Stimulated activated CD4-positive, alpha-beta T cell treated with anti-CD3 and anti-CD28 coated beads, Interleukin-4, amount 100 ng/mL, for 1 hour (primary cell): Measurements from ENCODE around the gene PSMD8.

Source experiments
- DNase-seq: peaks from one replicate; pipeline ENCODE4 v3.0.0-alpha.2; 2020

The PSMD8 gene

DNA sequence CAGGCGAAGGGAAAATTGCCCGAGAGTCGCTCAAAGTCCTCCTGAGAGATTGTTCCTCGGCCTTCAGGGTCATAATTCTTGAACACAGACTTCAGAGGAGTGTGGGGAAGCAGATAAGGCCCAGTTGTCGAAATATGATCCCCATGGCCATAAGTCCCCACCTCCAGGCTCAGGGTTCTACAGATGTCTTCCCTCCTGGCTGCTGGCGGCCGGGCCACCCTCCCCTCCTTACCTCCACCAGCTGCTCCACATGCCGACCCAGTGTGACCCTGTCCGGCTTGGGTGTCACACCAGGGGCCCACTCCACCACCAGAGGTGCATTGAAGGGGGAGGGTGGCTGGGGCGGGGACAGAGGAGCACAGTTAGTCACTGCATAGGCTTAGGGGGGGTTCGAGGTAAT is 38.6 kb downstream of the PSMD8 start:
- DNase-seq: no peak

DNA sequence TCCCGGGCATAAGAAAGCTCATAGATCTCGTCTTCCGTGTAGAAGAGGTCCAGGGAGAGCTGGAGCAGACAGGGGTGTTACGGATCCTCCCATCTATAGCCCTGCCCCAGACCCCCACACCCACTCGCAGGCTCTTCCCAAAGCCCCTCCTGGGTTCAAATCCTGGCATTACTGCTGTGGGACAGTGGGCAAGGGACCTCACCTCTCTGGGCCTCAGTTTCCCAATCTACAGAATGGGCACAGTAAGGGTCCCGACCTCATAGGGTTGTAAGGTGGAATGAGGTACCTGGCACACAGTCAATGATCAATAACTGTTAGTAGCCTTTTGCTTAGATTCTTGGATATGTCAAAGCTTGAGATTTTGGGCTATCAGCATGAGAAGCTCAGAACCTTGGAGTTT is 39.0 kb downstream of the PSMD8 start:
- DNase-seq: no peak

DNA sequence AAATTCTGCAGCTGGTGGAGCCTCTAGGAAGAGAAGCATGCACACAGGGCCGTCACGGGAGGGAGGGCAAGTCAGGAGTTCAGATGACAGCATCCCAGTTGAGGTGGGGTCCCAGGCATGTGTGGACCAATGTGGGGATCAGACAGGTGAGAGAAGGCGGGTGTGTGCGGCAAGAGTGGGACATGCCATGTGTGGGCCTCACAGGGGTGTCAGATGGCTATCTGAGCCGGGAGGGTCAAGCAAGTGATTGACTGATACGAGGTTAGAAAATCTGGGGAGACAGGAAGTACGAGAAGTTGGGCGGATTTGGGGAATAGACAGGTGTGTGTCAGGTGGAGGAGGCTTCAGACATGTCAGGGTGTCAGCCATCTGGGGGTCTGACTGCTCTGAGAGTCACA is 42.8 kb downstream of the PSMD8 start:
- DNase-seq: no peak

DNA sequence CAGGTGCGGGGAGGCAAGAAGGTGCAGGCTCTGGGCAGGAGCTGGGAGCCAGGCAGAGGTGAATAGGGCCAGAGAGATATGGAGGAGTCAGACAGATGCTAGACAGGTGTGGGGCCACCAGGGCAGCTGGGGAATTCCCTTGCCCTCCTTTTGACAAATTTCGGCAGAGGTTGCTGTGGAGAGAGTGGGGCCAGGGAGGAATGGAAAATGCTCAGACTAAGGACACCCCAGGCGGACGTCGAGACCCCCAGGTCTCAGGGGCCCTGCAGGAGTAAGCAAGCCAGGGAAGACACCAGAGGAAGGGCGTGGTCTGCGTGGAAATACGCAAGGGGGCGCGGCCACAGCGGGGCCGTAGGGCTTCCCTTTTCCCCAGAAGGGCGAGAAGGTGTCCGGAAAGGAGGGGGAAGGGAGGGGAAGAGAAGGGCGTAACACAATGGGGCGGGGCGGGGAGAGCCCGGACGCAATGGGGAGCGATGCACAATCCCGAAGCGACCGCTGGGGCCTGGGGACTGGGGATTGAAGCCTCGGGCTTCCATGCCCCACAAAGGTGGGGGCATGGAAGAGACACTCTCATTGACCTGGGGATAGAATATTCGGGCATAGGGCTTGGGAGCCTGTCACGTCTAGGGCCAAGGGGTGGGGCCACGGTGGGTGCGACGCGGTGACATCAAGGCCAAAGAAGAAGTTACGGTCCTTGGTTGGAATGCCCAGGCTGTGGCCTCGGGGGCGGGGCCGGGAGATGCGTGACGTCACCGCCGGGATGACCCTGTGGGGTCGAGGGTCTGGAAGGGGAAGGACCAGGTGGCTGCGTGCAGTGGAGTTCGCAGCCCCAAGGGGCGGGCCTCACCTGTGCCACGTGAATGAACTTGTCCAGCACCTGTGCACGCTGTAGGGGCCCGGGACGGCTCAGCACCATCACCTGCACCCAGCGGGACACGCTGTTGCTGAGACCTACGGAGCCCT is 43.5 kb downstream of the PSMD8 start:
- peak; percentile 59 for DNase-seq

DNA sequence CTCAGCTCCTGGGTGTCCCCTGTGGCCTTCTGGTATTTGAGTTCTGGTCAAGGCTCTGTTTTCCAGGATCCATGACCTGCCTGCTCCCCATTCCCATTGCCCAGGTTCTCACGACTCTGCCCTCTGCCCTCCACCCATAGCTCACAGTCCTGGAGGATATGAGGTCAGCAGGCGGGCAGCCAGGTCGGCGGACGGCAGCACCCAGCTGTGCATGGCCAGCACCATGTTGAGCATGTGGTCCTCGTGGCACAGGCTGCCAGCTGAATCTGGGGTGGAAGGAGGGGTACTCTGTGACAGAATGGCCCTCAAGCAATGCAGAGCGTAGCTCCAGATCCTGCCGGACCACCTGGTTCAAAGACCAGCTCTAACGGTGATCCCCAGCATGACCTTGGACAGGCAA is 46.6 kb downstream of the PSMD8 start:
- no peak for DNase-seq

DNA sequence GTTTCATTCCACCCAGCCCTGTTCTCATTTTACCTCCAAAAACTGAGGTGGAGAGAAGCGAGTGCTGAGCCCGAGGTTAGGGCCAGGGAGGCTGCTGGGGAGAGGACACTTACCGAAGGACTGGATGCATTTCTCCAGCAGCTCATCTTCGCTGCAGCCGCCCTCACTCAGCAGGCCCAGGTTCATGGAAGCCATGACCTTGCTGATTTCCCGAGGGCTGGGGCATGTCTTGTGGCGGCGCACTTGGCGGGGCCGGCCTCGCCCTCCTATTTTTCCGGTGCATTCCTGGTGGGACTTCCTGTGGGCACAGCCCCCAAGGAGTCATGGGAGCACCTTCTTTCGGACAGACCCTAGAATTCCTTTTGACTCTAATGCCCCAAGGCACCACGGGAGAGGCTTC is 47.5 kb downstream of the PSMD8 start:
- DNase-seq: no peak

DNA sequence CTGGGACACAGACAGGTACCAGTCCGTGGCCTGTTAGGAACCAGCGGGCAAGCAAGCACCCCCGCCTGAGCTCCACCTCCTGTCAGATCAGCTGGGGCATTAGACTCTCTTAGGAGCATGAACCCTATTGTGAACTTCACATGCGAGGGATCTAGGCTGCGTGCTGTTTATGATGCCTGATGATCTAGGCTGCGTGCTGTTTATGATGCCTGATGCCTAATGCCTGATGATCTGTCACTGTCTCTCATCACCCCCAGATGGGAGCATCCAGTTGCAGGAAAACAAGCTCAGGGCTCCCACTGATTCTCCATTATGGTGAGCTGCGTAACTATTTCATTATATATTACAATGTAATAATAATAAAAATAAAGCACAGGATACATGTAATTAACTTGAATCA is 48.1 kb downstream of the PSMD8 start:
- no peak for DNase-seq

DNA sequence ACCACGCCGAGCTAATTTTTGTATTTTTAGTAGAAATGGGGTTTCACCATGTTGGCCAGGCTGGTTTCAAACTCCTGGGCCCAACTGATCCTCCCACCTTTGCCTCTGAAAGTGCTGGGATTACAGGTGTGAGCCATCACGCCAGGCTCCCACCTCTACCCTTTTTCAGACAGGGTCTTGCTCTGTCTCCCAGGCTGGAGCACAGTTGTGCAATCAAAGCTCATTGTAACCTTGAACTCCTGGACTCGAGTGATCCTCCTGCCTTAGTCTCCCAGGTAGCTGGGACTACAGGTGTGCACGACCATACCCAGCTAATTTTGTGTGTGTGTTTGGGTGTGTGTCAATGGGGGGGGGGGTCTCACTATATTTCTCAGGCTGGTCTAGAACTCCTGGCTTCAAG is 49.9 kb downstream of the PSMD8 start:
- DNase-seq: no peak

DNA sequence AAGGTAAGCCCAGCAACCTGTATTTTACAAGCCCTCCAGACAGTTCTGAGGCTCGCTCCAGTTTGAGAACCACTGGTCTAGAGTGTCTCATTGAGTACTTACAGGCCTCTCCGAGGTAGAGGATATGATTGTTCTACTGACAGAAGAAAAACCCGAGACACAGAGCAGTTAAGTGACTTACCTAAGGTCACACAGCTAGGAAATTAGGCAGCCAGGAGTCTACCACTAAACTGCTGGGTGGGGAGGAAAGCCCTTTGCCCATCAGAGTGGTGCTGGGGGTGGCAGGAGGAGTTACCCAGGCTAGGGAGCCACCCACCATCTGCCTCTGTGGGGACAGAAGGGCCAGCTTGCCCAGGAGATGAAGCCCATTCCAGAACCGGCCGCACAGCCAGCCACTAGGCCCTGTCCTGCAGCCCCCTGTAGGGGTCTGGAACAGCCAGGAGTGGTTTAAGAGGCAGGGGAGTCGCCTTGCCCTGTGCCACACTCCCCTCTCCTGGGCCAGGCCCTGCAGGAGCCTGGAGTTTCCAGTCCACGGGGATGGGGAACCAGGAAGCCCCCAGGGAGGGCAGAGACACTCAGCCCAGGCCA is 50.9 kb downstream of the PSMD8 start:
- DNase-seq: no peak

DNA sequence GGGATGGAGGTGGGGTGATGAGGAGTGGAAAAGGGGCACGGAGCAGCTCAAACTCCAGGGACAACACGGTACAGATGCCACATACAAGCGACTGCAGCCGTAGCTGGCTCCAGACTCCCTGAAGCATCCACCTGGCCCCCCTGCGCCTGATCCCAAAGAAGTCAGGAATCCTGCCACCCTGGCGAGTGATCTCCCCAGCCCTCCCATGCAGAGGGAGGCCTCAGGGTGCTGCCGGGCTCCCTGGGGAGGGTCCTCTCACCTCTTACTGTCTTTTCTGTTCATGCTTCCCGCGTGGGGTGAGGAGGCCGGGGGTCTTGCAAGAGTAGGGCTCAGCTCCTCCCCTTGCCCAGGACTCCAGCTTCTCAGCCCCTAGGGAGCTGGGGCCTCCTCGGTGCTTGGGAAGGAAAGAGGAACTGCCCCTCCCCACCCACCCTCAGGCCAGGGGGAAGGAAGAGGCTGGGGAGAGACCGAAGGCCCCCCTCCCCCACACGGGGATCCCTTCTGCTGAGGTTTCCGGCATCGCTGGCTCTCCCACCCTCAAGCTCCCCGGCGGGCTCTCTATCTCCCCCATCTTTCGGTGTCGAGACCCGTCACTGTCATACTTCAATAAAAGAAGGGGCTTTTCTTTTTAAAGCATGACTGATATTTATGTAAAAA is 51.6 kb downstream of the PSMD8 start, which contains the start of gene RASGRP4:
Gene RASGRP4 (minus strand): TSS at position 410 of the 657 bp plus-strand sequence. CDS start 128 bp downstream, at position 282.
- peak; percentile 64 for DNase-seq

DNA sequence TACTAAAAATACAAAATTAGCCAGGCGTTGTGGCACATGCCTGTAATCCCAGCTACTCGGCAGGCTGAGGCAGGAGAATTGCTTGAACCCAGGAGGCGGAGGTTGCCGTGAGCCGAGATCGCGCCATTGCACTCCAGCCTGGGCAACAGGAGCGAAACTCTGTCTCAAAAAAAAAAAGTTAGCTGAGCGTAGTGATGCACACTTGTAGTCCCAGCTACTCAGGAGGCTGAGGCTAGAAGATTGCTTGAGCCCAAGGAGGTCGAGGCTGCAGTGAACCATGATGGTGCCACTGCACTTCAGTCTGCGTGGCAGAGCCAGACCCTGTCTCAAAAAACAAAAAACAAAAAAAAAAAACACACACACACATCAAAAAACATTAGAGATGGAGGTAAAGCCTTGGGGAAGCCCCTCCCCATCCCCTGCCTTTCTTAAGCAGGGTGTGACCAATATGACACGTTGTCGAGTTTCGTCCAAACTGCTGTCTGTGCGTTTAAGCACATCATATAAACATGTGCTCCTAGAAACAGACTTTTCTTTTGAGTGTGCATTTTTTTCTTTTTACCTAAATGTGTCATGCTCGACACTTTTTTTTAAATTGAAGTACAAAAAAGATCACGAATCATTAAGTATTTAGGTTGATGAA is 52.8 kb downstream of the PSMD8 start:
- peak; percentile 56 for DNase-seq

DNA sequence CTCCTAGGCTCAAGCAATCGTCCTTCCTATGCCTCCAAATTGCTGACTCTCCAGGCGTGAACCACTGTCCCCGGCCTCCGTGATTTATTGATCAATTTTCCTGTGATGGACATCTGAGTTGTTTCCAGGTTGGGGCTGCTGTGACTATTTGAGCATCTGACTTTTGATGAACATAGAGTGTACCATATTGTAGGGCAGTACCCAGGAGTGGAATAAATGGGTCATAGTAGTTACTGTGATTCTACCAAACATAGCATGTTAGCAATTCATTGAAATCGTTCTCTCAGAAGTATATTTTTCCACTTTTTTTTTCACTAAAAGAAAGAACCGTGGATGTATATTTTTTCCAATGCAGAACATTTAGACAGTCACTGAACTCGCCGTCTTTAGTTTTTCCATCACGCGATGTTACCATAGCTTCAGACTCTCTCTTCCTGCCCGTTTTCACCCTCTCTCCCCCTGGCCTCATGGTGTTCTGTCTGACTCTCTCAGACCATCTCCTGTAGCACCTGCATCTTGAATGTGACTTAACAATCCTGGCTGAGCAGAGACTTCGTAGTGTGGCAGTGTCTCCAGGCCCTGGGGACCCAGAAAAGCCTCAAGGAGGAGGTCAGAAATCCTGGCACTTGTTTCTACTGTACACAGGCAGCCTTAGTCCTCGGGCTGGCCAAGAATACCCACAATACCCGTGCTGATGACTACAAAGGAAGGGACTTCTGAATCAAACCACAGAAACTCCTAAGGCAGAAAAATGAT is 54.9 kb downstream of the PSMD8 start:
- DNase-seq: peak; percentile 33

DNA sequence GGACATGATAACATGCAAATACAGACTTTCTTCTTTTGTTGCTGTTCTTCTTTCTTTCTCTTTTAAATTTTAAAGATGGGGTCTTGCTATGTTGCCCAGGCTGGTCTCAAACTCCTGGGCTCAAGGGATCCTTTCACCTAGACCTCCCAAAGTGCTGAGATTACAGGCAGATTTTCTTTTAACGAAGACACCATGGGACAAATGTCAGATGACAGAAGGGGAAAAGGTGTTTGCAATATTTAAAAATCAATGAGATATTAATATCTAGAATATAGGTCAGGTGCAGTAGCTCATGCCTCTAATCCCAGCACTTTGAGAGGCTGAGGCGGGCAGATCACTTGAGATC is 55.4 kb downstream of the PSMD8 start:
- no peak for DNase-seq

DNA sequence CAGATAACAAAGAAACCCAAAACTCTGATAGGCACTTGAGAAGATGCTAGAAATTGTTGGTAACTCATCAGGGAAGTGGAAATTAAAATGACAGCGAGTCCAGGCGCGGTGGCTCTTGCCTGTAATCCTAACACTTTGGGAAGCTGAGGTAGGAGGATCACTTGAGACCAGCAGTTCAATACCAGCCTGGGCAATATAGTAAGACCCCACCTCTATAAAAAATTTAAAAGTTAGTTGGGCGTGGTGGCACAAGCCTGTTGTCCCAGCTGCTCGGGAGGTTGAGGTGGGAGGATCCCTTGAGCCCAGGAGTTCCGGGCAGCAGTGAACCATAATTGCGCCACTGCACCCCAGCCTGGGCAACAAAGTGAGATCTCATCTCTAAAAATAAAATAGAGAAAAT is 56.6 kb downstream of the PSMD8 start:
- DNase-seq: no peak

DNA sequence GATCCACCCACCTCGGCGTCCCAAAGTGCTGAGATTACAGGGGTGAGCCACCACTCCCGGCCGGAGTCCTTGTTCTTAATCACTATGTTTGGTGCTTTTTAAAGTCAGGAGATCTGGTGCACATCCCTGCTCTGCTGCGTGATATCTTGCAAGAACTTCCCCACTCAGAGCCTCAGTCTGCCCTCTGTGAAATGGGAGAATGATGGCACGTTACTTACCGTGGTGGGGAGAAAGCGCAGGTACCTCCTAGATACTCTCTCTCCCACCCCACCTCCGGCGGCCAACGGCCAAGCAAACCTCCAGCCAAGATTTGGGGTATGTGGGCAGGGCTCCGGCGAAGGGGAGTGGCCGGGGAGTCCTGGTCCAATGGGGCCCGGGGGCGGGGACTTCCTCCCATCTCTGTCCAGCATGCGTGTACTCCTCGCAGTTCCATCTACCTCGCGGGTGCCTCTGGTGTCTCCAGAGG is 58.9 kb downstream of the PSMD8 start, which contains the start of gene RYR1:
Gene RYR1 (plus strand): TSS at position 424 of the 466 bp plus-strand sequence. CDS start 139 bp downstream, outside the sequence.
- peak; percentile 66 for DNase-seq
